DND-41 (cell line): ENCODE measurements around the gene PFDN1.

ENCODE experiments used
- CTCF ChIP-seq: IDR thresholded peaks from 2 replicates; pipeline ENCODE4 v1.5.1; 2012; ENCODE audit warnings: borderline replicate concordance, low read length, moderate library complexity, mild to moderate bottlenecking; ENCODE audit not compliant: poor library complexity, severe bottlenecking; ENCODE audit errors: extremely low read depth
- EZH2 ChIP-seq: IDR thresholded peaks from 3 replicates; pipeline ENCODE4 v1.6.1; 2012; ENCODE audit warnings: borderline replicate concordance, low read depth, mild to moderate bottlenecking, moderate library complexity, low read length, inconsistent platforms; ENCODE audit not compliant: severe bottlenecking

GRCh38 chr5:140346348-140347221 lies 43.7 kb upstream of the PFDN1 start, which contains the start of gene HBEGF:
- TF ChIP-seq EZH2 = peak; percentile 67
- TF ChIP-seq CTCF = peak; percentile 28
